CD14-positive monocyte (primary cell): Measurements from ENCODE around the gene NAT16. TPM values are rescaled to one million over a fixed set of nuclear protein-coding genes. Genes with fewer than 3 reads are reported as not detected.
"Not testable (repeated sequence)": the region's sequence is repeated elsewhere in the genome, so short reads cannot be mapped to it uniquely, and the experiment has no call there.

Source experiments
- DNase-seq, 3 donors: peaks; one replicate each; pipeline ENCODE4 v3.0.0-alpha.2; 2011 to 2022
- H2AFZ ChIP-seq: 2 replicates; pipeline ENCODE4 v1.6.0; 2012; ENCODE audit warnings: mild to moderate bottlenecking, low read depth, low read length, inconsistent platforms; ENCODE audit not compliant: insufficient read depth, poor library complexity, severe bottlenecking
- H3K27ac ChIP-seq, 2 donors: 1 replicate in 1 of 2; 2 replicates in 1 of 2; pipeline ENCODE4 v1.5.1; 2012 to 2013; ENCODE audit warnings: low read length in 2 of 2, control low read depth in 1 of 2, inconsistent platforms in 1 of 2, low read depth in 1 of 2, mild to moderate bottlenecking in 1 of 2
- H3K27me3 ChIP-seq, 2 donors: one replicate each; pipeline versions ENCODE4 v1.6.0 to v1.6.1; 2011 to 2013; ENCODE audit warnings: low read length in 2 of 2; ENCODE audit not compliant: control insufficient read depth in 2 of 2, insufficient read depth in 2 of 2
- H3K36me3 ChIP-seq, 2 donors: replicated peaks in 1 of 2; 1 replicate in 1 of 2; 2 replicates in 1 of 2; pipeline versions ENCODE4 v1.5.1 to v1.6.1; 2012 to 2013; ENCODE audit warnings: low read length in 2 of 2, control low read depth in 1 of 2, inconsistent platforms in 1 of 2, mild to moderate bottlenecking in 1 of 2; ENCODE audit not compliant: insufficient read depth in 2 of 2, control insufficient read depth in 1 of 2
- H3K4me1 ChIP-seq, 2 donors: 1 replicate in 1 of 2; 2 replicates in 1 of 2; pipeline versions ENCODE4 v1.5.1 to v1.6.1; 2012 to 2013; ENCODE audit warnings: low read length in 2 of 2, control low read depth in 1 of 2, inconsistent platforms in 1 of 2, mild to moderate bottlenecking in 1 of 2, moderate library complexity in 1 of 2; ENCODE audit not compliant: insufficient read depth in 2 of 2, control insufficient read depth in 1 of 2
- H3K4me2 ChIP-seq: replicated peaks from 2 replicates; pipeline ENCODE3; 2012; ENCODE audit warnings: low read length, moderate library complexity, mild to moderate bottlenecking; ENCODE audit not compliant: poor library complexity, severe bottlenecking; ENCODE audit errors: extremely low read depth
- H3K4me3 ChIP-seq, 3 experiments: fragments of 200-600 bp in 1 of 3; sonication (generic) in 1 of 3; replicated peaks in 1 of 3; 1 replicate in 2 of 3; 2 replicates in 1 of 3; pipeline ENCODE4 v1.5.1; 2011 to 2013; ENCODE audit warnings: low read length in 3 of 3, mild to moderate bottlenecking in 3 of 3, control low read depth in 2 of 3, low read depth in 2 of 3, inconsistent platforms in 1 of 3, moderate library complexity in 1 of 3
- H3K79me2 ChIP-seq: 2 replicates; pipeline ENCODE4 v1.6.0; 2012; ENCODE audit warnings: mild to moderate bottlenecking, control low read depth, inconsistent platforms, low read length, moderate library complexity; ENCODE audit not compliant: insufficient read depth
- H3K9ac ChIP-seq: 2 replicates; pipeline ENCODE4 v1.6.0; 2017; ENCODE audit warnings: low read length, mild to moderate bottlenecking; ENCODE audit not compliant: insufficient read depth, poor library complexity, severe bottlenecking
- H3K9me3 ChIP-seq, 2 donors: replicated peaks in 1 of 2; 1 replicate in 1 of 2; 2 replicates in 1 of 2; pipeline versions ENCODE4 v1.5.1 to v1.6.1; 2012 to 2013; ENCODE audit warnings: low read length in 2 of 2, control low read depth in 1 of 2; ENCODE audit not compliant: control insufficient read depth in 1 of 2, insufficient read depth in 1 of 2
- H4K20me1 ChIP-seq: 2 replicates; pipeline ENCODE4 v1.6.0; 2012; ENCODE audit warnings: mild to moderate bottlenecking, low read length, control low read depth, moderate library complexity; ENCODE audit not compliant: insufficient read depth
- H3K27ac Mint-ChIP-seq, 7 donors: one replicate each; pipeline ENCODE4 v1.8.0; 2020; ENCODE audit warnings: mild to moderate bottlenecking in 7 of 7, mixed read lengths in 7 of 7, moderate library complexity in 6 of 7, inconsistent platforms in 2 of 7
- H3K27me3 Mint-ChIP-seq, 3 donors: one replicate each; pipeline ENCODE4 v1.8.0; 2021 to 2022; ENCODE audit warnings: low read depth in 3 of 3, mild to moderate bottlenecking in 3 of 3, mixed read lengths in 3 of 3, moderate library complexity in 3 of 3, inconsistent platforms in 1 of 3
- H3K36me3 Mint-ChIP-seq, 2 donors: one replicate each; pipeline ENCODE4 v1.8.0; 2020; ENCODE audit warnings: mixed read lengths in 2 of 2, inconsistent platforms in 1 of 2, mild to moderate bottlenecking in 1 of 2
- H3K4me1 Mint-ChIP-seq: one replicate; pipeline ENCODE4 v1.8.0; 2020; ENCODE audit warnings: mild to moderate bottlenecking, mixed read lengths
- H3K4me3 Mint-ChIP-seq, 2 donors: one replicate each; pipeline ENCODE4 v1.8.0; 2020; ENCODE audit warnings: mild to moderate bottlenecking in 2 of 2, mixed read lengths in 2 of 2, moderate library complexity in 1 of 2
- H3K9me3 Mint-ChIP-seq, 7 donors: one replicate each; pipeline ENCODE4 v1.8.0; 2020 to 2022; ENCODE audit warnings: mixed read lengths in 7 of 7, mild to moderate bottlenecking in 6 of 7, moderate library complexity in 6 of 7, inconsistent platforms in 2 of 7
- WGBS: methylation state at CpG from one replicate; pipeline ENCODE4 v1.1.5; 2013; ENCODE audit warnings: missing lambda C conversion rate; ENCODE audit not compliant: insufficient coverage; 5-methylcytosine and 5-hydroxymethylcytosine counted together
- intact Hi-C, 2 donors: fragments of 100-400 bp; cut with micrococcal nuclease; formaldehyde crosslinking; loops; one replicate each; pipeline versions ENCODE4 v1.15.0 to v1.15.1; 2023
- polyA plus RNA-seq, 3 donors: library from polyadenylated mRNA; depleted of rRNA in 1 of 3; unstranded in 2 of 3; stranded (reverse) in 1 of 3; fragments of 300-500 nt in 2 of 3; fragments of >200 nt in 1 of 3; fragmentation: Illumina TruSeq in 2 of 3; gene quantifications; 1 replicate in 2 of 3; 2 replicates in 1 of 3; pipeline ENCODE4 v1.2.3, GENCODE V29; 2012 to 2021
- TF ChIP-seq, protein P1 (sequence below): fragments of 200-600 bp; IDR thresholded peaks from one replicate; pipeline ENCODE4 v1.8.0; 2022; ENCODE audit warnings: antibody characterized with exemption, mild to moderate bottlenecking

NAT16 gene
- polyA plus RNA-seq, 3 donors, result not detected

DNA sequence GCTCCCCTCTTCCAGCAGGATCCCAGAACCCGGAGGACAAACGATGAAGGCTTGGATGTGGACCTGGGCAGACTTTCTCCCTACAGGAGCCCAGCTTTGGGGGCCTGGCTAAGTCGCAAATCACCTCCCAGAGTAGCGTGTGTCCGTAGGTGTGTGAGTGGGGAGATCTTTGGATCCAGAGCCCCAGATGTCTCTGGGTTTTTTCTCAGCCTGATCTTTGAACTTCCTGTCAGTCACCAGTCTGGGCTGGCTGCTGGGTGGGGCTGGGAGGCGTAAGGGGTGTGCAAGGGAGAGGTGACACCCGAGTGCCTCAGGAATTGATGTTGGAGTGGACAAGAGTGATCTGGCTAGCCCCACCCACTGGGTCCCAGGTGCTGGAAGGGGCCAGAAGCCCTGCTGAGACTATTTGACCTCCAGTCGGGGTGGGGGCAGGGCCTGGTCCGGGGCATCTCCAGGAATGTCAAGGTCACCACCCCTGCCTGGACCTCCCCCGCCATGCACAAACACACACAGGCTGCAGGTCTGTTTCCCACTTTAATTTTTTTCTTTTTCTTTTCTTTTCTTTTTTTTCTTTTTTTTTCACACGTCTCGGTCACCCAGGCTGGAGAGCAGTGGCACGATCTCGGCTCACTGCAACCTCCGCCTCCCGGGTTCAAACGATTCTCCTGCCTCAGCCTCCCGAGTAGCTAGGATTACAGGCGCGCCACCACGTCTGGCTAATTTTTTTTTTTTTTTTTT is 20.9 kb upstream of the NAT16 start, which contains the start of gene MOGAT3:
Gene MOGAT3 (minus strand): TSS at position 175 of the 738 bp plus-strand sequence. CDS start 182 bp downstream, outside the sequence.
- peak within 1 kb of the TSS in 1 of 3 experiments; percentile 28 for H3K4me3 ChIP-seq
- H3K36me3 ChIP-seq, result peaks cover 3 to 4% of the 10 kb centered on the region in 2 donors
- no peaks in the 10 kb centered on the region for H3K9me3 ChIP-seq
- Mint-ChIP-seq H3K27me3 (peaks cover 50 to 62% (median 52%) of the 10 kb centered on the region in 3 donors), H3K36me3 (peaks cover 4 to 15% of the 10 kb centered on the region in 2 donors), H3K4me3 (peak within 1 kb of the TSS in 1 of 2 donors; percentile 87), H3K27ac (peak within 1 kb of the TSS in 2 of 7 donors; percentile 13 to 72), H3K9me3 (peaks cover 0 to 13% (median 7%) of the 10 kb centered on the region in 7 donors), H3K4me1 (peaks cover 30% of the 10 kb centered on the region)
- H2AFZ ChIP-seq, result peak within 1 kb of the TSS; percentile 31
- H3K4me2 ChIP-seq, result peak within 1 kb of the TSS; percentile 24
- no peak within 1 kb of the TSS for H3K27ac ChIP-seq
- TF ChIP-seq, protein P1, sequence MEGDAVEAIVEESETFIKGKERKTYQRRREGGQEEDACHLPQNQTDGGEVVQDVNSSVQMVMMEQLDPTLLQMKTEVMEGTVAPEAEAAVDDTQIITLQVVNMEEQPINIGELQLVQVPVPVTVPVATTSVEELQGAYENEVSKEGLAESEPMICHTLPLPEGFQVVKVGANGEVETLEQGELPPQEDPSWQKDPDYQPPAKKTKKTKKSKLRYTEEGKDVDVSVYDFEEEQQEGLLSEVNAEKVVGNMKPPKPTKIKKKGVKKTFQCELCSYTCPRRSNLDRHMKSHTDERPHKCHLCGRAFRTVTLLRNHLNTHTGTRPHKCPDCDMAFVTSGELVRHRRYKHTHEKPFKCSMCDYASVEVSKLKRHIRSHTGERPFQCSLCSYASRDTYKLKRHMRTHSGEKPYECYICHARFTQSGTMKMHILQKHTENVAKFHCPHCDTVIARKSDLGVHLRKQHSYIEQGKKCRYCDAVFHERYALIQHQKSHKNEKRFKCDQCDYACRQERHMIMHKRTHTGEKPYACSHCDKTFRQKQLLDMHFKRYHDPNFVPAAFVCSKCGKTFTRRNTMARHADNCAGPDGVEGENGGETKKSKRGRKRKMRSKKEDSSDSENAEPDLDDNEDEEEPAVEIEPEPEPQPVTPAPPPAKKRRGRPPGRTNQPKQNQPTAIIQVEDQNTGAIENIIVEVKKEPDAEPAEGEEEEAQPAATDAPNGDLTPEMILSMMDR, result no peak
- H4K20me1 ChIP-seq, result no peaks in the 10 kb centered on the region
- H3K79me2 ChIP-seq, result no peaks in the 10 kb centered on the region
- 19% methylated on average over 7 of the region's 21 CpGs for WGBS
- H3K4me1 ChIP-seq, result peaks cover 33 to 42% of the 10 kb centered on the region in 2 donors
- H3K9ac ChIP-seq, result no peak within 1 kb of the TSS
- peaks cover 10 to 46% of the 10 kb centered on the region in 2 donors for H3K27me3 ChIP-seq
- DNase-seq, result no peak
- intact Hi-C loops, result no loop called here

GRCh38 chr7:101200504-101200861 is 20.4 kb upstream of the NAT16 start:
- Histone ChIP-seq H3K4me3 (no peak overlapping the region), H3K4me2 (no peak overlapping the region), H3K27me3 (peaks cover 10 to 46% of the 10 kb centered on the region in 2 donors), H3K9ac (no peak overlapping the region), H4K20me1 (no peaks in the 10 kb centered on the region), H3K79me2 (no peaks in the 10 kb centered on the region), H3K27ac (no peak overlapping the region), H3K4me1 (peaks cover 33 to 42% of the 10 kb centered on the region in 2 donors), H2AFZ (no peak overlapping the region), H3K36me3 (no peaks in the 10 kb centered on the region), H3K9me3 (no peaks in the 10 kb centered on the region)
- Mint-ChIP-seq H3K36me3 (peaks cover 0 to 10% of the 10 kb centered on the region in 2 donors), H3K9me3 (peaks cover 0 to 13% (median 7%) of the 10 kb centered on the region in 7 donors), H3K4me3 (peak overlapping the region in 1 of 2 donors; percentile 87), H3K4me1 (peaks cover 30% of the 10 kb centered on the region), H3K27ac (peak overlapping the region in 1 of 7 donors; percentile 72), H3K27me3 (peaks cover 50 to 64% (median 53%) of the 10 kb centered on the region in 3 donors)
- DNase-seq, result no peak
- TF ChIP-seq, protein P1, result no peak
- intact Hi-C loops, result no loop called here
- no CpG with 5 or more reads among the region's 2 CpGs for WGBS

DNA sequence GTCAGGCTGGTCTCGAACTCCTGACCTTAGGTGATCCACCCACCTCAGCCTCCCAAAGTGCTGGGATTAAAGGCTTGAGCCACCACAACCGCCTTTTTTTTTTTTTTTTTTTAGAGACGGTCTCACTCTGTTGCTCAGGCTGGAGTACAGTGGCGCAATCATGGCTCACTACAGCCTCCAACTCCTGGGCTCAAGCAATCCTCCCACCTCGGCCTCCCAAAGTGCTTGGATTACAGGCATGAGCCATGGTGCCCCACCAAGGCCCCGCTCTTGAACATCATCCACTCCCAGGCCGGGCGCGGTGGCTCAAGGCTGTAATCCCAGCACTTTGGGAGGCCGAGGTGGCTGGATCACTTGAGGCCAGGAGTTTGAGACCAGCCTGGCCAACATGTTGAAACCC is 19.4 kb upstream of the NAT16 start:
- H3K36me3 Mint-ChIP-seq, H2AFZ ChIP-seq, H3K79me2 ChIP-seq, H3K9ac ChIP-seq, intact Hi-C loops, H3K36me3 ChIP-seq, DNase-seq, H4K20me1 ChIP-seq, H3K4me2 ChIP-seq, H3K27ac ChIP-seq, H3K4me3 ChIP-seq, H3K9me3 ChIP-seq, H3K27ac Mint-ChIP-seq: not testable (repeated sequence)
- WGBS, result 88% methylated on average over 6 of the region's 10 CpGs
- H3K27me3 Mint-ChIP-seq, result peaks cover 51 to 64% (median 56%) of the 10 kb centered on the region in 3 donors
- peaks cover 28 to 35% of the 10 kb centered on the region in 2 donors for H3K4me1 ChIP-seq
- peaks cover 0 to 13% (median 7%) of the 10 kb centered on the region in 7 donors for H3K9me3 Mint-ChIP-seq
- peak overlapping the region in 1 of 2 donors; percentile 69 for H3K4me3 Mint-ChIP-seq
- H3K4me1 Mint-ChIP-seq, result peaks cover 30% of the 10 kb centered on the region
- H3K27me3 ChIP-seq, result peaks cover 10 to 46% of the 10 kb centered on the region in 2 donors
